ENCODE data around the gene ZNF525.

The ZNF525 gene

DNA sequence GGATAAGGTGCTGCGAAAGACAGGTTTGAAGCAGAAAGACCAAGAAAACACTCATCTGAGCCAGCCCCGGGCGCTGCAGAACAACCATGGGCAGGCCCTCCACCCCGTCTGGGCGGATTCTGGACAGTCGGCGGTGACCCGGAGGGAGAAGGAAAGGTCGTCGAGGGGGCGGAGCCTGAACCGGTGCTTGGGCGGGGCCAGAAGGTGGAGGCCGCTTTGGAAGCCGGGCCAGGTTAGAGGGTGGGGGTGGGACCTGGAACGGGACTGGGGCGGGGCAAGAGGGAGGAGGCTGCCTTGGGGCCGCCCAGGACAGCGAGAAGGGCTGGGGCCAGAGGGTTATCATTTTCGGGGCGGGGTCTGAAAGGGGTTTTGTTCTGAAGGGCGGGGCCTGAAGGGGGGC, 24.5 kb downstream of the ZNF525 start:
- TF ChIP-seq, protein P1, sequence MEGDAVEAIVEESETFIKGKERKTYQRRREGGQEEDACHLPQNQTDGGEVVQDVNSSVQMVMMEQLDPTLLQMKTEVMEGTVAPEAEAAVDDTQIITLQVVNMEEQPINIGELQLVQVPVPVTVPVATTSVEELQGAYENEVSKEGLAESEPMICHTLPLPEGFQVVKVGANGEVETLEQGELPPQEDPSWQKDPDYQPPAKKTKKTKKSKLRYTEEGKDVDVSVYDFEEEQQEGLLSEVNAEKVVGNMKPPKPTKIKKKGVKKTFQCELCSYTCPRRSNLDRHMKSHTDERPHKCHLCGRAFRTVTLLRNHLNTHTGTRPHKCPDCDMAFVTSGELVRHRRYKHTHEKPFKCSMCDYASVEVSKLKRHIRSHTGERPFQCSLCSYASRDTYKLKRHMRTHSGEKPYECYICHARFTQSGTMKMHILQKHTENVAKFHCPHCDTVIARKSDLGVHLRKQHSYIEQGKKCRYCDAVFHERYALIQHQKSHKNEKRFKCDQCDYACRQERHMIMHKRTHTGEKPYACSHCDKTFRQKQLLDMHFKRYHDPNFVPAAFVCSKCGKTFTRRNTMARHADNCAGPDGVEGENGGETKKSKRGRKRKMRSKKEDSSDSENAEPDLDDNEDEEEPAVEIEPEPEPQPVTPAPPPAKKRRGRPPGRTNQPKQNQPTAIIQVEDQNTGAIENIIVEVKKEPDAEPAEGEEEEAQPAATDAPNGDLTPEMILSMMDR (IDR thresholded peaks at IDR 0.05), result no peak

DNA sequence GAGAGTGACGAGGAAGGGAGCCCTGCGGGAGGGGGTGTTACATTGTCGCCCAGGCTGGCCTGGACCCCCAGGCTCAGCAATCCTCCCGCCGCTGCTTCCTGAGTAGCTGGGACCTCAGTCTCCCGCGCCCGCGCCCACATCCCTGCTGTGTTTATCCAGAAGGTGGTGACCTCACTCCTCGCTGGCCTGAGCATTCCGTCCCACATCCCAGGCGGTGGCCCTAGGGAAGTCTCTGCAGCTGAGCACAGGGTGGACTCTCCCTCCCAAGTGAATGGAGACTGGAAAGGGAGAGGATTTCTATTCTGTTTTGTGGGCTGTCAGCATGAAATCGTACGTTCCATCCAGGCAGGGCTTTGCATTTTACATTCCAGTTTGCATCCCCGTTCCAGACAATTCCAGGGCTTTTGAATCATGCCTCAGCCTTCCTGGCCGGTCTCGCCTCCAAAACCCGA, 29.0 kb downstream of the ZNF525 start:
- TF ChIP-seq, protein P1 (IDR thresholded peaks at IDR 0.05), result no peak

DNA sequence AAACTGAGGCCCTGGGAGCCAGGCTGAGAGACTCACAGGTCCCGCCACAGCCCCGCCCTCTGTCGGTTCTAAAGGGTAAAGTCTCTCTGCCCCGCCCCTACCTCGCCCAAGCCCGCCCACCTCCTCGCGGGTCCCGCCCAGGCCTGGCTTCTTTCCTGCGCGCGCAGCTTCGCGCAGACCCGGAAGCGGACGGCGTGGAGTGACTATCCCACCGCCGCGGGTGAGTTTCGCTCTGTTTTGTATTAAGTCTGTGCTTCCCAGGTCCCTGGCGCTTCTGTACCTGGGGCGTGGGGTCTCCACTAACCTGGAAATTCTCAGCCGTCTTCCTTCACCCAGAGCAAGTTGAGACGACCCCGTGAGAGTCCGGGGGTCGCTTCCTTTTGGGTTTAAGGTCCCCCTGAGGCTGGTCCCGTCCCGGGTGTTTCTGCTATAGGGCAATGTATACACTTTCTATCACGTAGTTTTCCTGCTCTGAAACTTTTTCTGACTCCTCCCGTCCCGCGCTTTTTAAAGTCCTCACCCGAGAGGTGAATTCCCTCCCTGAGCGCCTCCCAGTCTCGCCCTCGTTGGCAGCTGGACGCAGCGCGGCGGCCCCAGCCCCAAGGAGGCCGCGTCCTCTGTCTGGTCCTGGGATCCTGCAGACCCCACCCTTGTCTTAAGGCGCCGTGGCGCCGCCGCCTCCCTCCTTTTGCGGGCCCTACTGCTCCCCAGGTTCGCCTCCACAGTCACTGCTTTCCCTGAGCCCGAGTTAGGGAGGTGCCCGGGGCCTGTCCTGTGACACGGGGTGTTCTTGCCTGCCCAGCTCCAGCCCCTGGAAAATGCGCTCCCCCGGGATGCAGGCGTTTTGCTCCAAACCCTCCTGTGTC, 29.7 kb downstream of the ZNF525 start, which contains the start of gene ZNF765:
Gene ZNF765, plus strand, starts transcription at position 176 of the 866 bp plus-strand sequence. CDS start 2,867 bp downstream, outside the sequence.
- TF ChIP-seq, protein P1 (IDR thresholded peaks at IDR 0.05), result peak; percentile 33; the same call in 1 of the 2 replicates

DNA sequence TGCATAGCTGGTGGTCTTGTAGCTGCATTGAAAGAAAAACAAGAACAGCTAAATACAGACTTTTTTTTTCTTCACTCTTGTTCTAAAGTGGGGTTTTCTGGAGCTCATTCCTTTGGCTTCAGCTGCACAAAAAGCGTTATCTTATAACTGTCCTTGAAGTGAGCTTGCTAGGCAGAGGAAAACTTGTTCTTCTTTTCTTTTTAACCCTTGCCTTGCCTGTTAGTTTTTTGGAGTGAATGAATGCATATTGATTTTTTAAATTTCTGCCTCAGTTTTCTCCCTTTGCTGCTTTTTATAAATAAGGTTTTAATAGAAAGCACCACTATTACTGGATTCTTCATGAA, 31.0 kb downstream of the ZNF525 start:
- TF ChIP-seq, protein P1 (IDR thresholded peaks at IDR 0.05), result no peak

DNA sequence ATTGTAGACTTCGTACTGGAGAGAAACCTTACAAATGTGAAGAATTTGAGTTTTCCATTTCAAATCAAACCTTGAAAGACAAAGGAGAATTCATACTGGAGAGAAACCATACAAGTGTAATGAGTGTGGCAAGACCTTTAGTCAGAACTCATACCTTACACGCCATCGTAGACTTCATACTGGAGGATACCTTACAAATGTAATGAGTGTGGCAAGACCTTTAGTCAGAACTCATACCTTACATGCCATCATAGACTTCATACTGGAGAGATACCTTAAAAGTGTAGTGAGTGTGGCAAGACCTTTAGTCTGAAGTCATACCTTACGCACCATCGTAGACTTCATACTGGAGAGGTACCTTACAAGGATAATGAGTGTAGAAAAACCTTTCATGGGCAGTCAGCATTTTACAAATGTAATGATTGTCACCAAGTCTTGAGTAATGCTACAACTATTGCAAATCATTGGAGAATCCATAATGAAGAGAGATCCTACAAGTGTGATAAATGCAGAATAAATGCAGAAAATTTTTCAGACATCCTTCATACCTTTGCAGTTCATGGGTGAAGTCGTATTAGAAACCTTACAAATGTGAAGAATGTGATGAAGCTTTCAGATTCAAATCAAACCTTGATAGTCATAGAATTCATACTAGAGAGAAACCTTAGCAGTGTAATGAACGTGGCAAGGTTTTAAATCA, 44.1 kb downstream of the ZNF525 start:
- TF ChIP-seq, protein P1 (IDR thresholded peaks at IDR 0.05), result no peak

DNA sequence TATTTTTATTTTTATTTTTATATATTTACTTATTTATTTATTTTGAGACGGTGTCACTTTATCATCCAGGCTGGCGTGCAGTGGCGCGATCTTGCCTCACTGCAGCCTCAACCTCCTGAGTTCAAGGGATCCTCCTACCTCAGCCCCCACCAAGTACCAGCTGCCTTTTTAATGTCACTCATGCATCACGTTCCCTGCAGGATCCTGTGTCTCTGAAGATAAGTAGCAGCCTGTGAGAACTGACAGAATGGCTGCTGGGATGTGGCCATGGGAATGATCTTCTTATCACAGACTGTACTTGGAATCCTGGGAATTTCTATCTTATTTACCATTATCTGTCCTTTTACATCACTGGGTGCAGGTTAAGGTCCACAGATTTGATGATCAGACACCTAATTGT, 57.0 kb downstream of the ZNF525 start:
- TF ChIP-seq, protein P1 (IDR thresholded peaks at IDR 0.05), result no peak

DNA sequence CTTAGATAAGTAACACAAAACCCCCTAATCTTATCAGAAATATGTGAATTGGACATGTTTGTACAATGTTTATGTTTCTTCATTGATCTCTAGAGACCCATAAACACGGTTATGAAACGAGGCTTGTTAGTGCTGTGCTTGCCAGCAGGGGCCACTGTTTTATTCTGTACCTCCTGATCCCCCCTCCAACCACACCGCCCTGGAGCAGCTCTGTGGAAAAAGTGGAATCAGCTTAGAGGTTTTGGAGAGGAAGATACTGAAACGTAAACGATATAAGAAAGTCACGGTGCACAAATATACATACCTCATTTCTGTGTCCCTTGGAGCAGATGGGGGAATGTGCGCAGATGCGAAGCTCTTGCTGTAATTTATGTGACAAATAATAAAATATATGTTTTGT, 58.2 kb downstream of the ZNF525 start:
- TF ChIP-seq, protein P1 (IDR thresholded peaks at IDR 0.05), result peak; percentile 26; the same call in 1 of the 2 replicates

All from LNCAP (cell line).